Measurements from ENCODE around the gene SKIC8.

The SKIC8 gene

DNA sequence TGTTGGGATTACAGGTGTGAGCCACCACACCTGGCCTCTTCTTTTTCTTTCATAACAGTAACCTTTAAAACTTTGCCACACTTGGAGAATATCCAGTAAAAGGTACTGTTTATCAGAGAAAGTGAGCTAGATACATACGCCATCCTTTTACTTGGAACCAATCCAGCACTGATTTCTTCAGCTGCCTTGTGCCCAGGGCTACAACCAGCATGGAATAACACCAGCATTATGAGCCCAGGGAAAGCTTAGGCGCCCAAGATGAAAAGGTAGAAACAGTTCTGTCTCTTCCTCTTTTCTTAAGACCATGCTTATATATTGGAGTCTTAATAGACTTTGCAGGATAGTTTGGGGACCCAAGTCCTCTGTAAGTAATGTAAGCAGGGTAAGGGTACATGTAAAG is 8.4 kb downstream of the SKIC8 start:
- no peak for DNase-seq (ENCODE audit: low spot score)

DNA sequence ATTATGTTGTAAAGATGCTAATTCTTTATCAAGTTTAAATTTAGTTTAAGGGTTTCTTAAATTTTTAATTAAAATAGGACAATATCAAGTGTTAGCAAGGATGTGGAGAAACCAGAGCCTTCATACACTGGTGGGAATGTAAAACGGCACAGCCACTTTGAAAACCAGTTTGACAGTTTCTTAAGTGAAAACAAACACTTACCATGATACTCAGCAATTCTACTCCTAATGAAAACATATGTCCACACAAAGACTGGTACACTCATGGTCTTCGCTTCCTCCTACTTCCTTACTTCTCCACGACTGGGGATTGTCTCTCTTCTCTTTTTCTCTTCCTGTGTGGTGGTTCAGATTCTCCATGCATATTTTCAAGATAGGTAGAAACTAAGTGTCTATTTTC is 9.2 kb downstream of the SKIC8 start:
- no peak for DNase-seq (ENCODE audit: low spot score)

DNA sequence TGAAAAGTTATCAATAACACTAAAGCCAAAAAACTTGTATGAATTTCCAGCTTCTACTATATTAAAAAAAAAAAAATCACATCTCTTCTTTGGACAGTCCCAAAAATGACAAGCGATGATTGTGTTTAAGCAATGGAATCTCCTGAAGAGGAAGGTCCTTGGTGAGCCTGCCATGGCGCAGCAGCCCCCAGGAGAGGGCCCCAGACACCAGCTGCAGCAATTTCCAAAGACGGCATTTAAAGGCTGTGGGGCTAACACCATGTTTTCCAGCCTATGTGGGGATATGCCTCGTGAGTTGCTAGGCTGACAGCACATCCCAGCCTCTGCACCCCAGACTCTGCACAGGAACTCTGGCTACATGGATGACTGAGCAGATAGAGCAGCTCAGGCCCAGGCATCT is 14.7 kb downstream of the SKIC8 start:
- no peak for DNase-seq (ENCODE audit: low spot score)

GRCh38 chr15:78282324-78282723 is 17.1 kb downstream of the SKIC8 start:
- DNase-seq (ENCODE audit: low spot score) = no peak

GRCh38 chr15:78280319-78281072 is 18.9 kb downstream of the SKIC8 start:
- no peak for DNase-seq (ENCODE audit: low spot score)

DNA sequence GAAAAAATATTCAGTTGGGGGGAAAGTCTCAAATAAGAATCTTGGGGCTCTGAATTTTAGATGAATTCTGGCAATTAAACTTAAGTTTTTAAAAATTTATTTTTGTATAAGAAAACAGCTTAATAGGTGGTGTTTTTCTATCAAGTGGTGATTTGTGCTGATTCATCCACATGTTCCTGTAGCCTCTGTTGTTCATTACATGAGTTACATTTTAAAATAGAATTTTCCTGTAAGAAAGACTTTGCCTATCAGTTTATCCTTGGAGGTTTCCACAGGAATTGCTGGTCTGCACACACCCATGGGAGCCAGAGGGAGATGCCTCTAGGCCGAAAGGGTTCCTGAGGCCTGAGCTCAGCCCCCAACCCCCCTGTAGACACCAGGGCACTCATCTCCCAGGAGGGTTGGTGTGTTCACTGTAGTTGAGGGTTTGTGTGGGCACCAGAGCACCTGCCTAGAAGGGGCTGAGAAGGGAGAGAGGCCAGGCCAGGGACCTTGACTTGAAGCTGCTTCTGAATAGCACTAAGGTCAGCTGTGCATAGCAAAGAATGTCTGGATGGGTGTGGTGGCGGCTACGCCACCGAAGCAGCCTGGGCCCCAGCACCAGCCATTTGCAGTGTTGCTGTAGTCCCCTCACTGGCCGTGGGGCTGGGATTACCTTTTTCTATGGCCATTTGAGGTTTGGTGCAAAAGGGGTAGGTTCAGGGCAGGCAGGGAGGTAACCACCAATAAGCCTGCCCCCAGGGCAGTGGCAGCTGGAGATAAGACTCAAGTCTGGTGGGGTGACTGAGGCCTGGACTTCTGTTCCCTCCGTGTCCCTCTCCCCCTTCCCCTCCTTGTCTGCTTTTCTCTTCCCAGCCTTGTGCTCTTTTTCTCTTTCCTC is 23.1 kb downstream of the SKIC8 start:
- no peak for DNase-seq (ENCODE audit: low spot score)

GRCh38 chr15:78274994-78275393 is 24.4 kb downstream of the SKIC8 start:
- no peak for DNase-seq (ENCODE audit: low spot score)

- DNase-seq (ENCODE audit: low spot score) = no peak
Measured at GRCh38 chr15:78272776-78273175, 26.6 kb downstream of the SKIC8 start.

GRCh38 chr15:78272316-78272715 is 27.1 kb downstream of the SKIC8 start:
- DNase-seq (ENCODE audit: low spot score) = no peak

- no peak for DNase-seq (ENCODE audit: low spot score)
Measured at GRCh38 chr15:78266806-78267205, 32.6 kb downstream of the SKIC8 start.

DNA sequence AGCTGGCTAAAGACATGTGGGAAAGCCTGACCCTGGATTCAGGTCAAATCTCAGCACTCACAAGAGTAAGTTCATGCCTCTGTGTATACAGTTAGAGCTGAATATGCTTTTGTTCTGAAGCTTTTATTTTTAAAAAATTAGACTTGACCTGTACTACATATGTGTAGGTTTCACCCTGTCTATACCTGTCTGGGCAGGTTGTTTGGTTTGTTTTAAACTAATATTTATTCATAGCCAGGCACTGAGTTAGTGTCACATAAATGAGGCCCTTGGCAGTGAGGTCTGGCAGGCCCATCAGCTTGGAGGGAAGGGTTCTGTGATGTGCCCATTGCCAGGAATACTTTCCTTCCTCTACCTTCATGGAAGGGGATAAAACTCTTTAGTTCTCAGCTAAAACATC is 33.2 kb downstream of the SKIC8 start:
- DNase-seq (ENCODE audit: low spot score) = no peak

DNA sequence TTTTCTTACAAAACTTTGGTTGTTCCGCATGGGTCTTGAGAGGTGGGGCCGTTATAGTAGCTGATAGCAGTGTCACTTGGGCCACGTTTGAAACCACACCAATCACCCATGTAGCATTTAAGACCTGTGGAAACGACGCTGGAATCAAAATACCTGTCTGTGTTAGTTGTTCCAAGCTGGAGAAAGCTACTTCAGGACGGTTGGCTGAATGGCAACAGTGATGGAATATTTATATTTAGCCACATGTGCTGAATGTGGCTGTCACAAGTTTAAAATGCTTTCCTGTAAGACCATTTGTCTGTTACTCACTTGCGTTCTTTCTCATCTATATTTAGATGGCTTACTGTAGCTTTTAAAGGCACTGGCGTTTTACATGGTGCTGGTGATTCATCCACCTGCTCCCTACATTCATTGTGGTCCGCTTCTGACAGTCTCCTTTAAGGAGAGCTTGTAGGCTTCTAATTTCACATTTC is 33.6 kb downstream of the SKIC8 start:
- no peak for DNase-seq (ENCODE audit: low spot score)

- no peak for DNase-seq (ENCODE audit: low spot score)
Measured at GRCh38 chr15:78265137-78265460, 34.3 kb downstream of the SKIC8 start.

DNA sequence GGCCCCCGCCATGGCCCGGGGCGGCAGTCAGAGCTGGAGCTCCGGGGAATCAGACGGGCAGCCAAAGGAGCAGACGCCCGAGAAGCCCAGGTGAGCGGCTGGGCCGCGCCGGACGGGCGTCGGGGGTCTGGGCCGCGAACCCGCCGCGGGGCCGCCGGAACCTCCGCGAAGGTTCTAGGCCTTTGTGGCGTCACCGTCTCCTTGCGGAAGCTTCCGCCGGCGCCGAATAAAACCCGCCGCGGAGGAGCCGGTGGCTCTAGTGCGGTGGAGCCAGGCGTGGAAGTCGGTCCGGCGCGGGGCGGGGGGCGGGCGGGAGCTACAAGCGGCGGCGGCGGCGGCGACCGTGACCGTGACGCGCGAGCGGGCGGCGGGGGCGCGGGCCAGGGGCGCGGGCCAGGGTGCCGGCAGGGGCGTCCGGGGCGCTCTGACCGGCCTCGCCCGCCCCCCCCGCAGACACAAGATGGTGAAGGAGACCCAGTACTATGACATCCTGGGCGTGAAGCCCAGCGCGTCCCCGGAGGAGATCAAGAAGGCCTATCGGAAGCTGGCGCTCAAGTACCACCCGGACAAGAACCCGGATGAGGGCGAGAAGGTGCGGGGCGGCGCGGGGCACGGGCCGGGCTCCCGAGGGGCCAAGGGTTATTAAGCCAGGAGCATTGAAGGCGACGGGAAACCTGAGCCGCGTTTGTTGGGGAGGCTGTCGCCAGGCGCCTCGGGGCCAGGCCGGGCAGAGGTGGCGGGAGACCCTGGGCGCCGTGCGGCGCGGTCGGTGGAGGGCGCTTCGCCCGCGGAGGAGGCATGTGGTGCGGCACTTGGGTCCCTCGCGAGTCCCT is 34.9 kb downstream of the SKIC8 start, which contains the start of gene DNAJA4:
Gene DNAJA4, plus strand, starts transcription at position 259 of the 833 bp plus-strand sequence. Its CDS starts 202 bp downstream, at position 461.
- DNase-seq (ENCODE audit: low spot score) = peak; percentile 45

GRCh38 chr15:78263907-78264303 is 35.5 kb downstream of the SKIC8 start:
- no peak for DNase-seq (ENCODE audit: low spot score)

GRCh38 chr15:78263351-78263781 is 36.0 kb downstream of the SKIC8 start:
- DNase-seq (ENCODE audit: low spot score) = no peak

DNA sequence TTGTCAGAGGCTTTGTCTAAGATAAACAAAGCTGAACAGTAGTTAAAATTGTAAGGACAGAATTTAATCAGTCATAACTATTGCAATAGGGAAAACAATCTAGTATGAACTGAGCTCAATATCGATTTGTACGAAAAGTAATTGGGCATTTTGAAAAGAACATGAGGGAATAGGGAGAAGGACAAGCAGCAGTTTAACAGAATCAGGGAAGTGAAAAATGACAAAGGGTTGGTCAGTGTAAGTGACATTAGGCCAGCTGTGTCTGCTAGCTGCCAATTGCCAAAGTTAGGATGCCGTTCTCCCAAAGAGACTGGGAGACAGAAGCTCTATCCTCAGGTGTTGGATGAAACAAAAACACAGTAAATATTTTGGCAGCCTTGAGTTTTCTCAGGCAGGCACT is 38.3 kb downstream of the SKIC8 start:
- no peak for DNase-seq (ENCODE audit: low spot score)

GRCh38 chr15:78260489-78260888 is 38.9 kb downstream of the SKIC8 start:
- no peak for DNase-seq (ENCODE audit: low spot score)

DNA sequence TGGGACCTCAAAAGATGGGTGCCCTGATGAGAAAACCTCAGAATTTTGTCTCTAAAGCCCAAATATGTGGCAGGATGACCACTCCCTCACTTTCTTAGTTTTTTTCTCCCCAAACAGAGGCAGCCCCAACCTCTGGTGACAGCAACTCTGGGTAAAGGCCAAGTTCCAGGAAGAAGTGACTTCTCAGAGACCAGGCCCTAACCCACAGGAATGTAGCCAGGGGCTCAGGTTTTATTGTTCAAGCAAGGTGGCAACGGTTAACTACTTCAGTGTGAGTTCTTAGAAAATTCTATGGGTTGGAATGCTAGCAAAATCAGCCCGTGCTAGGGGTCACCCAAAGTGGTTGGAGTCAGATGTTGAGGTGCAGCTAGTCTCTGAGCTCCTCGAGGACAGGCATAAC is 40.2 kb downstream of the SKIC8 start:
- DNase-seq (ENCODE audit: low spot score) = no peak

DNA sequence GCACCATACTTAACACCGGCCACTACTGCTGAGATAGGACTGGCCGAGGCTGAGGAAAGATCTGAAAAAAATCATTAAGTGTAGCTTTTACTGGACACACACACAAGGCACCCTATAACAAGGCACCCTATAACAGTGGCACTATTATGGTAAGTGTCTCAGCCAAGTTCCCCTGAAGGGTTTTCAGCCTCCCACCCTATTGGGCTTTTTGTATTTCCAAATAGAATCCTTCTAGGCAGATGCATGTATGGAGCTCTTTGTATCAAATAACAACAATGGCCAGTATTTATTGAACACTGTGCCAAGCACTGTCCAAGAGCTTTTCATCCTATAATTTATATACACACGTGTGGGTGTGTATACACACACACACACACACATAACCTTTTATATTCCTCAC is 41.7 kb downstream of the SKIC8 start:
- no peak for DNase-seq (ENCODE audit: low spot score)

DNA sequence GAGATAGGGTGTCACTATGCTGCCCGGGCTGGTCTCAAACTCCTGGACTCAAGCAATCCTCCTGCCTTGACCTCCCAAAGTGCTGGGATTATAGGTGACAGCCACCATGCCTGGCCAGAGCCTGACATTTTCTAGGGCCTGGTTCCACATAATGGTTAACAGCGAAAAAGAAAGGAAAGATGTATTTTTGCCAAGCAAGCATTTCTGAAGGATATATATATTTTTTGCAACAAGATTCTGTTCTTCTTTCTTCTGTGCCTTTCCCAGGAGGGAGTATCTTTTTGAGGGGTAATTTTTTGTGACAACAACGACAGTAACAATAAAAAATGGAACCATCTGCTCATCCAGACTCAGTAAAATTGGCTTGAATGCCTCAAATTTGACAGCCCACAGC is 43.4 kb downstream of the SKIC8 start:
- DNase-seq (ENCODE audit: low spot score) = no peak

DNA sequence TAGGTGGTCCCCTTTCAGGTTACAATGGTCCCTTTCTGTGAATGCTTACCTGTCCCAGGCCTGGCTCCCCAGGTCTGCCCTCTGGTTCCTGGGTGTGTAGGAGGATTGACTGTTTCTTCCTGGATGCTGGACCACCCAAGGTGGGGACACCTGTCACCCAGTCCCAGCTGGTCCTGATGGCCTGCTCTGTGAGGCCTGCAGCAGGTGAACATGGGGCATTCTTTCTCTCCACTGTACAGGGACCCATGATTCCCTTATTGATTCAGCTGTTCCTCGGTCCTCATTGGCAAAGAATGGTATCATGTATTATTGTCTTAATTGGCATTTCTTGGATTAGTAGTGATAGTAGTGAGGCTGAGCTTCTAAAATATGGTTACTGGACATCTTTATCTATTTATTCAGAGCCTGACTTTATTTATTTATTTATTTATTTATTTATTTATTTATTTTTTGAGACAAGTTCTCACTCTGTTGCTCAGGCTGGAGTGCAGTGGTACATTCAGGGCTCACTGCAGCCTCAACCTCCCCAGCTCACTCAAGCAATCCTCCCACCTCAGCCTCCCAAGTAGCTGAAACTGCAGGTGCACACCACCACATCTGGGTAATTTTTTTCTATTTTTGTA is 43.9 kb downstream of the SKIC8 start:
- no peak for DNase-seq (ENCODE audit: low spot score)

All from CD4-positive, alpha-beta T cell treated with Interleukin-15 for 4 hours (primary cell).